Heart left ventricle (tissue), 16 donors: ENCODE results near the gene CCDC136. TPM values are rescaled to one million over a fixed set of nuclear protein-coding genes. Genes with fewer than 3 reads are reported as not detected.

Experiments used
- ATAC-seq, 4 donors: fragments of 200-7000 bp; cut with Tn5 transposase; one replicate each; pipeline ENCODE4 v1.9.1; 2020 to 2022; ENCODE audit warnings: moderate library complexity in 4 of 4, mild to moderate bottlenecking in 3 of 4, moderate number of reproducible peaks in 1 of 4
- DNase-seq, 5 donors: peaks; one replicate each; pipeline ENCODE4 v3.0.0-alpha.2; 2020
- H3K27ac ChIP-seq, 12 donors: fragments of 200-600 bp; sonication (generic) in 4 of 12; one replicate each; pipeline versions ENCODE4 v1.5.0 to v1.8.0; 2016 to 2022; ENCODE audit warnings: mild to moderate bottlenecking in 2 of 12
- H3K27me3 ChIP-seq, 9 donors: fragments of 200-600 bp; sonication (generic) in 2 of 9; one replicate each; pipeline versions ENCODE4 v1.5.1 to v1.8.0; 2016 to 2022; ENCODE audit warnings: mild to moderate bottlenecking in 3 of 9
- H3K36me3 ChIP-seq, 9 donors: fragments of 200-600 bp; sonication (generic) in 2 of 9; one replicate each; pipeline versions ENCODE4 v1.5.0 to v1.8.0; 2018 to 2022; ENCODE audit warnings: mild to moderate bottlenecking in 2 of 9
- H3K4me1 ChIP-seq, 12 donors: fragments of 200-600 bp; sonication (generic) in 4 of 12; one replicate each; pipeline versions ENCODE4 v1.5.0 to v1.8.0; 2016 to 2022; ENCODE audit warnings: mild to moderate bottlenecking in 3 of 12
- H3K4me3 ChIP-seq, 12 donors: fragments of 200-600 bp; sonication (generic) in 4 of 12; one replicate each; pipeline versions ENCODE4 v1.5.0 to v1.8.0; 2017 to 2022; ENCODE audit warnings: mild to moderate bottlenecking in 9 of 12, moderate library complexity in 4 of 12
- H3K9me3 ChIP-seq, 12 donors: fragments of 200-600 bp; sonication (generic) in 4 of 12; one replicate each; pipeline versions ENCODE4 v1.5.0 to v1.8.0; 2016 to 2022; ENCODE audit warnings: mild to moderate bottlenecking in 1 of 12
- CTCF ChIP-seq, 12 donors: fragments of 200-600 bp; sonication (generic) in 4 of 12; IDR thresholded peaks; one replicate each; pipeline versions ENCODE4 v1.5.0 to v1.8.0; 2018 to 2022; ENCODE audit warnings: antibody characterized with exemption in 12 of 12, mild to moderate bottlenecking in 5 of 12
- POLR2A ChIP-seq, 2 donors: fragments of 450-650 bp; IDR thresholded peaks; one replicate each; pipeline ENCODE4 v1.6.1; 2017; ENCODE audit warnings: antibody characterized with exemption in 2 of 2, mild to moderate bottlenecking in 2 of 2, moderate library complexity in 2 of 2
- WGBS, 4 donors: extraction: QIAGEN DNeasy Blood & Tissue Kit in 2 of 4; methylation state at CpG; one replicate each; pipeline versions ENCODE4 v1.1.5 to v1.1.7; 2013 to 2018; 5-methylcytosine and 5-hydroxymethylcytosine counted together
- intact Hi-C, 10 donors: fragments of 100-400 bp; cut with DNase I; formaldehyde crosslinking; loops; one replicate each; pipeline versions ENCODE4 v1.11.1 to v1.14.2; 2022
- polyA plus RNA-seq, 2 donors: library from polyadenylated mRNA; stranded (reverse); fragments of 200-250 nt; gene quantifications; one replicate each; pipeline ENCODE4 v1.2.3, GENCODE V29; 2013
- total RNA-seq, 9 donors: library from RNA; depleted of rRNA in 2 of 9; stranded (reverse); fragments of >200 nt in 2 of 9; fragmentation: NEBNext Ultra II Directional in 3 of 9; extraction: Animal tissue kit (Norgen Biotek cat#: 25700) in 3 of 9; gene quantifications; one replicate each; pipeline versions ENCODE4 v1.1.0 to v1.2.4, GENCODE V29; 2016 to 2023
- donor health status: ischemic (EF 13 %, LVEDD 7.1; RV severe dilation, severe dysfunction).
- donor health status: healthy with polysubstance abuse.
- donor health status: DM: no; HTN: yes; CAD: no.
- donor health status: DM: no; HTN: no; CAD: no.
- donor health status: ischemic (EF 25% LVEDD 6.9; RV normal size, moderate dysfunction).
- donor health status: ischemic (EF 25% LVEDD 5.7; RV mildly dilated, moderate dysfunction).
- donor health status: healthy.
- donor health status: DM: yes; HTN: yes; CAD: no.
- donor health status: ischemic (EF 35%, LVEDD 5.7; RV mildly dilated, moderate dysfunction).
- donor health status: nonischemic (EF 11% LVEDD 7.7; RV severe dilation, severe dysfunction).
- donor health status: DM: yes; HTN: yes; CAD: no.
- donor health status: PGD.
- donor health status: ischemic (EF 29% LVEDD 5.4; RV normal size, mild dysfunction).
- donor health status: nonischemic (EF 23%, LVEDD 6.1; RV moderate dilation, normal function).

Gene CCDC136
- total and polyA plus RNA-seq, 11 donors = 6.4 to 22.8 (median 10.4) TPM

DNA sequence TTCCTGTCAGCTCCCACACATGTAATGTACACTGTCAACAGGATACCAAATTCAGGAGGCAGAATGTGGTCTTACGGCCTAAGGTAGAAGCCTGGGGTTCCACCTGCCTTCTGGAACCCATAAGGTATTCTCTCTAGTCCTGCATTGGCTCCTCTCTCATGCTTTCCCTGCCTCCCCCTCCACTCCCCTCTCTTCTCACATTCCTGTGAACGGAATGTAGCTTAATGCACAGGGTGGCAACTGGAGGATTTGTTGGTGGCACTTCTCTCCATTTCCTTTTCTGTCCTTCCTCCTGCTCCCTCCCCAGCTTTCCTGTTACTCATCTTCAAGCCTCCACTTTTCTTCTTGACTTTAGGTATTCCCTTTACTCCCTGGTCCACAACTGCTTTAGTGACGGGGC, 26.9 kb downstream of the CCDC136 start:
- DNase-seq (no peak), ATAC-seq (no peak)
- Histone ChIP-seq H3K36me3 (no peaks in the 10 kb centered on the region), H3K9me3 (no peaks in the 10 kb centered on the region), H3K27me3 (no peaks in the 10 kb centered on the region), H3K4me3 (no peak overlapping the region), H3K27ac (no peak overlapping the region), H3K4me1 (no peaks in the 10 kb centered on the region)
- no peak for TF ChIP-seq CTCF (IDR thresholded peaks at IDR 0.05)
- intact Hi-C loops = no loop called here
- 74 to 79% (median 76%) methylated on average over 3 of the region's 3 CpGs for WGBS, 4 donors

DNA sequence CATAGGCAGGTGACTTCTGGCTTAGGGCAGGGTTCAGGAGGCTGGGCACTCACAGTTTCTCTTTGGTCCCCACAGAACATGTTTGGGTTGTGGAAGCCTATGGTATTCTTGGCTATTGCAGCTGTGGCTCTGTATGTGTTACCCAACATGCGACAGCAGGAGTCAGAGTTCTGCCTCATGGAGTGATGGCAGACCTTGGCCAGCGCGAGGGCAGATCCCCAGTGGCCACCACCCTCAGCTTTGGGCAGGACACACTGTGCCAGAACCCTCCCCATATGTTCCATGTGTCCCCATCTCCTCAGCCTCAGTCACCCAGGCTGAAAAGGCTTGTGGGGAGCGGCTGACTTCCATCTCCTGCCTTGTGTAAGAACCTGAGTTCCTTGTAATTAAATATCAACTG, 30.0 kb downstream of the CCDC136 start:
- Histone ChIP-seq H3K36me3 (no peaks in the 10 kb centered on the region), H3K9me3 (no peaks in the 10 kb centered on the region), H3K27me3 (no peaks in the 10 kb centered on the region), H3K4me1 (peaks cover 0 to 6% (median 0%) of the 10 kb centered on the region in 12 donors), H3K4me3 (no peak overlapping the region), H3K27ac (no peak overlapping the region)
- intact Hi-C loops = loop anchor here in 1 of 10 donors (10.0 kb wide), 1 partner anchor 67 kb away; no protein-coding TSS in a partner anchor
- WGBS, 4 donors = 84 to 95% (median 93%) methylated on average over 4 of the region's 4 CpGs
- ATAC-seq (peak in 2 of 4 donors; percentile 21 to 25), DNase-seq (no peak)
- TF ChIP-seq CTCF (IDR thresholded peaks at IDR 0.05) = no peak
- no peak for TF ChIP-seq POLR2A (IDR thresholded peaks at IDR 0.05)

DNA sequence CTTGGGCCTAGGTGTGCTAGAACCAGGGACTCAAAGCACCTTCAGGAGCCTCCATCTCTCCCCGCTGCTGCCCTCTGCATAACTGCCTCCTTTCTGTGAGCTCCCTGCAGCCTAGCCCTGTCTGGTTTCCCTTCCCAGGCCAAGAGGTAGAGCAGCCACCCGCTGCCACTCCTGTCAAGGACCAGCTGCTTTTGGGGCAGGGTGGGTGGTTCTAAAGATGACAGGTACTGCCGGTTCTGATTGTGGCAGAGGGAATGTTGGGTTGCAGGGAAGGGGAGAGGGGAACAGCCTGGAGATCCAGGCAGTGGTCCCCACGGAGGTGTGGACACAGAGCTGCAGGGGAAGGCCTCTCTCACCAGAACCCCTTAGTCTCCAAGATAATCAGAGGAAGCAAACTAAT, 34.7 kb downstream of the CCDC136 start:
- WGBS, 4 donors = 67 to 76% (median 73%) methylated on average over 3 to 4 of the region's 4 CpGs
- intact Hi-C loops = loop anchor here in 4 of 10 donors (5.0 to 10.0 kb wide), 3 partner anchors 34 to 84 kb away; partner anchors contain the start of gene CCDC136 (in 4 of the 4)
- peak overlapping the region; percentile 70 to 100 (median 96) for H3K27ac ChIP-seq
- H3K36me3 ChIP-seq = no peaks in the 10 kb centered on the region
- DNase-seq = peak in 1 of 5 donors; percentile 28
- peaks cover 0 to 38% (median 17%) of the 10 kb centered on the region in 12 donors for H3K4me1 ChIP-seq
- no peak overlapping the region for H3K4me3 ChIP-seq
- no peak for ATAC-seq
- TF ChIP-seq POLR2A (IDR thresholded peaks at IDR 0.05) = no peak
- TF ChIP-seq CTCF (IDR thresholded peaks at IDR 0.05) = no peak
- H3K27me3 ChIP-seq = peaks cover 0 to 21% (median 0%) of the 10 kb centered on the region in 9 donors
- no peaks in the 10 kb centered on the region for H3K9me3 ChIP-seq

DNA sequence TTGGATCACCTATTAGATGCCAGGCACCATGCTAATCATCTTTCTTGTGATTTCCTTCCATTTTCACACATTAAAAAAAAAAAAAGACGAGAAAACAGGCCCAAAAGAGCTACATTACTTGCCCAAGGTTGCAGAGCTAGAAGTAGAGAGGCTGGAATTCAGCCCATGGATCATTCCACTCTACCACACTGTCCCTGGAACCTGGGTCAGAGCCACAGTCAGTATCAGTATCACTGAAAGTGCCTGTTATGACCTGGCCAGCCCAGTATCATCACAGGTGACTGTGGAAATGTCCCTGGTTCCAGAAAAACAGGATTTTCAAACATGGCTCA, 35.1 kb downstream of the CCDC136 start:
- WGBS, 4 donors = 52 to 79% (median 69%) methylated on average over 1 of the region's 1 CpG
- ATAC-seq = no peak
- intact Hi-C loops = loop anchor here in 4 of 10 donors (5.0 to 10.0 kb wide), 3 partner anchors 35 to 85 kb away; partner anchors contain the start of gene CCDC136 (in 4 of the 4)
- Histone ChIP-seq H3K36me3 (no peaks in the 10 kb centered on the region), H3K4me3 (peak overlapping the region in 3 of 12 donors; percentile 6 to 47 (median 11)), H3K4me1 (peaks cover 0 to 41% (median 20%) of the 10 kb centered on the region in 12 donors), H3K9me3 (no peaks in the 10 kb centered on the region), H3K27me3 (peaks cover 0 to 25% (median 0%) of the 10 kb centered on the region in 9 donors), H3K27ac (peak overlapping the region; percentile 70 to 100 (median 96))
- no peak for TF ChIP-seq POLR2A (IDR thresholded peaks at IDR 0.05)
- TF ChIP-seq CTCF (IDR thresholded peaks at IDR 0.05) = no peak
- peak in 1 of 5 donors; percentile 32 for DNase-seq
